ENCODE measurements around the gene ITPRID1.
A peak's percentile ranks its signal among the peaks of the same experiment; 100 is the strongest.
"Not testable (repeated sequence)": the region's sequence is repeated elsewhere in the genome, so short reads cannot be mapped to it uniquely, and the experiment has no call there.

Gene ITPRID1

GRCh38 chr7:31513790-31514189 lies at the start of gene ITPRID1:
Gene ITPRID1 (plus strand): TSS chr7:31514090. CDS start chr7:31553025, 38,935 bp downstream.
- H3K36me3 ChIP-seq (ENCODE audit: control insufficient read depth, insufficient read depth, low read length) = no peaks in the 10 kb centered on the region
- H3K4me1 ChIP-seq (ENCODE audit: control insufficient read depth, insufficient read depth, low read length) = no peaks in the 10 kb centered on the region
- H3K27me3 ChIP-seq (ENCODE audit: control insufficient read depth, insufficient read depth, low read length) = no peaks in the 10 kb centered on the region
- peaks cover 13% of the 10 kb centered on the region for H3K9me3 ChIP-seq (ENCODE audit: control insufficient read depth, insufficient read depth, low read depth, low read length)
- H3K9ac ChIP-seq (ENCODE audit: low read length) = no peak within 1 kb of the TSS
- H3K4me3 ChIP-seq (ENCODE audit: low read depth, low read length) = no peak within 1 kb of the TSS
- no peak within 1 kb of the TSS for H3K27ac ChIP-seq (ENCODE audit: low read depth, low read length)

- peaks cover 53% of the 10 kb centered on the region for H3K27me3 ChIP-seq (ENCODE audit: control insufficient read depth, insufficient read depth, low read length)
- H3K27ac ChIP-seq (ENCODE audit: low read depth, low read length) = no peak overlapping the region
These were observed 49.3 kb upstream of the ITPRID1 start for GRCh38 chr7:31464601-31465000.

GRCh38 chr7:31465285-31465684 lies 48.6 kb upstream of the ITPRID1 start:
- H3K4me1 ChIP-seq (ENCODE audit: control insufficient read depth, insufficient read depth, low read length) = peaks cover 30% of the 10 kb centered on the region
- 0 out of 2 replicates have a peak overlapping the region, but pooled peaks have one; percentile 13 for H3K4me3 ChIP-seq (ENCODE audit: low read depth, low read length)
- H3K9me3 ChIP-seq (ENCODE audit: control insufficient read depth, insufficient read depth, low read depth, low read length) = no peaks in the 10 kb centered on the region
- peak overlapping the region; percentile 24 for H3K9ac ChIP-seq (ENCODE audit: low read length)
- peak overlapping the region; percentile 64 for H3K27ac ChIP-seq (ENCODE audit: low read depth, low read length)
- no peaks in the 10 kb centered on the region for H3K36me3 ChIP-seq (ENCODE audit: control insufficient read depth, insufficient read depth, low read length)
- H3K27me3 ChIP-seq (ENCODE audit: control insufficient read depth, insufficient read depth, low read length) = peaks cover 46% of the 10 kb centered on the region

More at GRCh38 chr7:31464601-31465000, 49.3 kb upstream of the ITPRID1 start:
- Histone ChIP-seq H3K9ac (ENCODE audit: low read length) (no peak overlapping the region), H3K4me1 (ENCODE audit: control insufficient read depth, insufficient read depth, low read length) (peaks cover 30% of the 10 kb centered on the region), H3K4me3 (ENCODE audit: low read depth, low read length) (no peak overlapping the region), H3K9me3 (ENCODE audit: control insufficient read depth, insufficient read depth, low read depth, low read length) (no peaks in the 10 kb centered on the region), H3K36me3 (ENCODE audit: control insufficient read depth, insufficient read depth, low read length) (no peaks in the 10 kb centered on the region)

- peaks cover 30% of the 10 kb centered on the region for H3K4me1 ChIP-seq (ENCODE audit: control insufficient read depth, insufficient read depth, low read length)
- peak overlapping the region; percentile 81 for H3K27ac ChIP-seq (ENCODE audit: low read depth, low read length)
- H3K27me3 ChIP-seq (ENCODE audit: control insufficient read depth, insufficient read depth, low read length) = peaks cover 39% of the 10 kb centered on the region
- H3K9me3 ChIP-seq (ENCODE audit: control insufficient read depth, insufficient read depth, low read depth, low read length) = no peaks in the 10 kb centered on the region
- H3K9ac ChIP-seq (ENCODE audit: low read length) = no peak overlapping the region
- H3K36me3 ChIP-seq (ENCODE audit: control insufficient read depth, insufficient read depth, low read length) = no peaks in the 10 kb centered on the region
- H3K4me3 ChIP-seq (ENCODE audit: low read depth, low read length) = 0 out of 2 replicates have a peak overlapping the region, but pooled peaks have one; percentile 13
These were observed 47.9 kb upstream of the ITPRID1 start for GRCh38 chr7:31466036-31466435.

GRCh38 chr7:31470883-31471282 lies 43.0 kb upstream of the ITPRID1 start:
- H3K4me1 ChIP-seq (ENCODE audit: control insufficient read depth, insufficient read depth, low read length) = peaks cover 24% of the 10 kb centered on the region
- H3K36me3 ChIP-seq (ENCODE audit: control insufficient read depth, insufficient read depth, low read length); H3K9ac ChIP-seq (ENCODE audit: low read length); H3K27ac ChIP-seq (ENCODE audit: low read depth, low read length); H3K4me3 ChIP-seq (ENCODE audit: low read depth, low read length); H3K27me3 ChIP-seq (ENCODE audit: control insufficient read depth, insufficient read depth, low read length); H3K9me3 ChIP-seq (ENCODE audit: control insufficient read depth, insufficient read depth, low read depth, low read length): not testable (repeated sequence)

- Histone ChIP-seq H3K27ac (ENCODE audit: low read depth, low read length) (no peak overlapping the region), H3K27me3 (ENCODE audit: control insufficient read depth, insufficient read depth, low read length) (0 out of 2 replicates have a peak, but pooled peaks cover 4% of the 10 kb centered on the region), H3K9me3 (ENCODE audit: control insufficient read depth, insufficient read depth, low read depth, low read length) (no peaks in the 10 kb centered on the region), H3K36me3 (ENCODE audit: control insufficient read depth, insufficient read depth, low read length) (no peaks in the 10 kb centered on the region), H3K4me1 (ENCODE audit: control insufficient read depth, insufficient read depth, low read length) (peaks cover 34% of the 10 kb centered on the region), H3K9ac (ENCODE audit: low read length) (no peak overlapping the region), H3K4me3 (ENCODE audit: low read depth, low read length) (no peak overlapping the region)
These were observed 38.5 kb upstream of the ITPRID1 start for GRCh38 chr7:31475368-31475767.

- no peaks in the 10 kb centered on the region for H3K9me3 ChIP-seq (ENCODE audit: control insufficient read depth, insufficient read depth, low read depth, low read length)
- no peak overlapping the region for H3K9ac ChIP-seq (ENCODE audit: low read length)
- H3K27ac ChIP-seq (ENCODE audit: low read depth, low read length) = no peak overlapping the region
- no peaks in the 10 kb centered on the region for H3K36me3 ChIP-seq (ENCODE audit: control insufficient read depth, insufficient read depth, low read length)
- peaks cover 34% of the 10 kb centered on the region for H3K4me1 ChIP-seq (ENCODE audit: control insufficient read depth, insufficient read depth, low read length)
- 0 out of 2 replicates have a peak, but pooled peaks cover 4% of the 10 kb centered on the region for H3K27me3 ChIP-seq (ENCODE audit: control insufficient read depth, insufficient read depth, low read length)
- H3K4me3 ChIP-seq (ENCODE audit: low read depth, low read length) = no peak overlapping the region
These were observed 37.7 kb upstream of the ITPRID1 start for GRCh38 chr7:31476073-31476745.

- Histone ChIP-seq H3K9ac (ENCODE audit: low read length) (no peak overlapping the region), H3K4me1 (ENCODE audit: control insufficient read depth, insufficient read depth, low read length) (peaks cover 33% of the 10 kb centered on the region), H3K27me3 (ENCODE audit: control insufficient read depth, insufficient read depth, low read length) (0 out of 2 replicates have a peak, but pooled peaks cover 4% of the 10 kb centered on the region), H3K9me3 (ENCODE audit: control insufficient read depth, insufficient read depth, low read depth, low read length) (no peaks in the 10 kb centered on the region), H3K4me3 (ENCODE audit: low read depth, low read length) (no peak overlapping the region), H3K36me3 (ENCODE audit: control insufficient read depth, insufficient read depth, low read length) (no peaks in the 10 kb centered on the region), H3K27ac (ENCODE audit: low read depth, low read length) (no peak overlapping the region)
These were observed 36.8 kb upstream of the ITPRID1 start for GRCh38 chr7:31476941-31477677.

- 0 out of 2 replicates have a peak, but pooled peaks cover 4% of the 10 kb centered on the region for H3K27me3 ChIP-seq (ENCODE audit: control insufficient read depth, insufficient read depth, low read length)
- no peaks in the 10 kb centered on the region for H3K36me3 ChIP-seq (ENCODE audit: control insufficient read depth, insufficient read depth, low read length)
- peaks cover 26% of the 10 kb centered on the region for H3K4me1 ChIP-seq (ENCODE audit: control insufficient read depth, insufficient read depth, low read length)
- H3K9me3 ChIP-seq (ENCODE audit: control insufficient read depth, insufficient read depth, low read depth, low read length) = no peaks in the 10 kb centered on the region
- H3K4me3 ChIP-seq (ENCODE audit: low read depth, low read length) = no peak overlapping the region
- no peak overlapping the region for H3K27ac ChIP-seq (ENCODE audit: low read depth, low read length)
- H3K9ac ChIP-seq (ENCODE audit: low read length) = no peak overlapping the region
These were observed 35.9 kb upstream of the ITPRID1 start for GRCh38 chr7:31478018-31478417.

GRCh38 chr7:31478721-31479120 lies 35.2 kb upstream of the ITPRID1 start:
- Histone ChIP-seq H3K4me1 (ENCODE audit: control insufficient read depth, insufficient read depth, low read length) (peaks cover 26% of the 10 kb centered on the region), H3K9ac (ENCODE audit: low read length) (no peak overlapping the region), H3K9me3 (ENCODE audit: control insufficient read depth, insufficient read depth, low read depth, low read length) (no peaks in the 10 kb centered on the region), H3K27me3 (ENCODE audit: control insufficient read depth, insufficient read depth, low read length) (0 out of 2 replicates have a peak, but pooled peaks cover 4% of the 10 kb centered on the region), H3K4me3 (ENCODE audit: low read depth, low read length) (no peak overlapping the region), H3K27ac (ENCODE audit: low read depth, low read length) (no peak overlapping the region), H3K36me3 (ENCODE audit: control insufficient read depth, insufficient read depth, low read length) (no peaks in the 10 kb centered on the region)

- no peaks in the 10 kb centered on the region for H3K9me3 ChIP-seq (ENCODE audit: control insufficient read depth, insufficient read depth, low read depth, low read length)
- no peak overlapping the region for H3K9ac ChIP-seq (ENCODE audit: low read length)
- H3K4me3 ChIP-seq (ENCODE audit: low read depth, low read length) = no peak overlapping the region
- H3K27me3 ChIP-seq (ENCODE audit: control insufficient read depth, insufficient read depth, low read length) = no peaks in the 10 kb centered on the region
- H3K4me1 ChIP-seq (ENCODE audit: control insufficient read depth, insufficient read depth, low read length) = peaks cover 6% of the 10 kb centered on the region; the same call in 1 of the 2 replicates
- no peak overlapping the region for H3K27ac ChIP-seq (ENCODE audit: low read depth, low read length)
- H3K36me3 ChIP-seq (ENCODE audit: control insufficient read depth, insufficient read depth, low read length) = no peaks in the 10 kb centered on the region
These were observed 26.8 kb upstream of the ITPRID1 start for GRCh38 chr7:31487071-31487470.

Measured in HUES6 (cell line).